Retinal pigment epithelial cell (primary cell): ENCODE measurements around the gene ARVCF.

Experiments
- DNase-seq: peaks from one replicate; pipeline ENCODE4 v3.0.0-alpha.2; 2010; ENCODE audit warnings: low read depth
- H3K4me3 ChIP-seq: 2 replicates; pipeline ENCODE4 v1.5.1; 2011; ENCODE audit warnings: mild to moderate bottlenecking, low read length, control low read depth, moderate library complexity
- TF ChIP-seq, protein P1 (sequence below): conservative IDR thresholded peaks from 2 replicates; pipeline ENCODE4 v1.5.1; 2011; ENCODE audit warnings: low read depth, low read length, control low read depth, inconsistent platforms

ARVCF gene

DNA sequence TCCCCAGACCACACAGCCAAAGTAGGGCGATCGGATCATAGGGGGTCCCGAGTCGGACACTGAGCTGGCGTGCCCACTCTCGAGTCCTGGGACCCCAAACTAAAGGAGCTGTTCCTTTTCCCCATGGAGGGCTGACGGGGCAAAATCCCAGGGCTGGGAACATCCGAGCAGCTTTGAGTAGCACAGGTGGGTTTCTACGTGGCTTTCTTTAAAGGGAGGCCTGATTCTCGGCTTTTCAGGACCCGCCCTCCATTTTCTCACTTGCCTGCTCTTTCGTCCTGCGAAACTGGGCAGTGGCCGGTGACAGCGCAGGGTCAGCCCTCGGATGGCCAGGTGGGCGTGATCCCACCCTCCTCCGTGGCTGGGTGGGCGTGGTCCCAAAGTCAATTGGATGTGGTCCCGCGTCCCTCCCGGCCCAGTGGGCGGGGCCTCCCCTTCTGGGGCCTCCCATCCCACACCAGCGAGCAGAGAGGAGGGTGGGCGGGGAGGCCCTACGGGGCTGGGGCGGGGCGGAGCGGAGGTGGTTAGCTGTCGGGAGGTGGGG is 57.5 kb downstream of the ARVCF start:
- TF ChIP-seq, protein P1, sequence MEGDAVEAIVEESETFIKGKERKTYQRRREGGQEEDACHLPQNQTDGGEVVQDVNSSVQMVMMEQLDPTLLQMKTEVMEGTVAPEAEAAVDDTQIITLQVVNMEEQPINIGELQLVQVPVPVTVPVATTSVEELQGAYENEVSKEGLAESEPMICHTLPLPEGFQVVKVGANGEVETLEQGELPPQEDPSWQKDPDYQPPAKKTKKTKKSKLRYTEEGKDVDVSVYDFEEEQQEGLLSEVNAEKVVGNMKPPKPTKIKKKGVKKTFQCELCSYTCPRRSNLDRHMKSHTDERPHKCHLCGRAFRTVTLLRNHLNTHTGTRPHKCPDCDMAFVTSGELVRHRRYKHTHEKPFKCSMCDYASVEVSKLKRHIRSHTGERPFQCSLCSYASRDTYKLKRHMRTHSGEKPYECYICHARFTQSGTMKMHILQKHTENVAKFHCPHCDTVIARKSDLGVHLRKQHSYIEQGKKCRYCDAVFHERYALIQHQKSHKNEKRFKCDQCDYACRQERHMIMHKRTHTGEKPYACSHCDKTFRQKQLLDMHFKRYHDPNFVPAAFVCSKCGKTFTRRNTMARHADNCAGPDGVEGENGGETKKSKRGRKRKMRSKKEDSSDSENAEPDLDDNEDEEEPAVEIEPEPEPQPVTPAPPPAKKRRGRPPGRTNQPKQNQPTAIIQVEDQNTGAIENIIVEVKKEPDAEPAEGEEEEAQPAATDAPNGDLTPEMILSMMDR: no peak
- H3K4me3 ChIP-seq: peak overlapping the region; percentile 48
- no peak for DNase-seq

DNA sequence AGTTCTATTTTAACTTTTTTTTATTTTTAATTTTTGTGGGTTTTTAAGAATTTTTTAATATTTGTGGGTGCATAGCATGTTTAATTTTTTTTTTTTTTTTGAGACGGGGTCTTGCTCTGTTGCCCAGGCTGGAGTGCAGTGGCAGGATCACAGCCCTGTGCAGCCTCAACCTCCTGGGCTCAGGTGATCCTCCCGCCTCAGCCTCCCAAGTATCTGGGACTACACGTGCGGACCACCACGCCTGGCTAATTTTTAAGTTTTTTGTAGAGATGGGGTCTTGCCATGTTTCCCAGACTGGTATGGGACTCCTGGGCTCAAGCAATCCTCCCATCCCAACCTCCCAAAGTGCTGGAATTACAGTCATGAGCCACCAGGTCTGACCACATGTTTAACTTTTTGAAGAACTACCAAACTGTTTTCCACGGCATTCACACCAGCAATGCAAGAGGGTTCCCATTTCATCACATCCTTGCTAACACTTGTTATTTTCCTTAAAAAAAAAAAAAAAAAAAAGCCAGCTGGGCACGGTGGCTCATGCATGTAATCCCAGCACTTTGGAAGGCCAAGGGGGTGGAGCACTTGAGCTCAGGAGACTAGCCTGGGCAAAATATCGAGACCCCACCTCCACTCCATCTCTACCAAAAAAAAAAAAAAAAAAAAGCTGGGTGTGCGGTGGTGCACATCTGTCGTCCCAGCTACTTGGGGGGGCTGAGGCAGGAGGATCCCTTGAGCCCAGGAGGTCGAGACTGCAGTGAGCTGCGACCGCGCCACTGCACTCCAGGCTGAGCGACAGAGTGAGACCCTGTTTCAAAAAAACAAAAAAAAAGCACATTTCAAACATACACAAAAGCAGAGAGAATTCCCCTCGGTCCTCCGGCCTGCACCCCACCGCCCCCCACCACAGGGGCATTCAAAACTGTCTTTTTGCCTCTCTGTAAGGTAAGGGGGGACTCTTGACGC is 58.3 kb downstream of the ARVCF start:
- TF ChIP-seq, protein P1: no peak
- H3K4me3 ChIP-seq: peak overlapping the region; percentile 48
- no peak for DNase-seq

DNA sequence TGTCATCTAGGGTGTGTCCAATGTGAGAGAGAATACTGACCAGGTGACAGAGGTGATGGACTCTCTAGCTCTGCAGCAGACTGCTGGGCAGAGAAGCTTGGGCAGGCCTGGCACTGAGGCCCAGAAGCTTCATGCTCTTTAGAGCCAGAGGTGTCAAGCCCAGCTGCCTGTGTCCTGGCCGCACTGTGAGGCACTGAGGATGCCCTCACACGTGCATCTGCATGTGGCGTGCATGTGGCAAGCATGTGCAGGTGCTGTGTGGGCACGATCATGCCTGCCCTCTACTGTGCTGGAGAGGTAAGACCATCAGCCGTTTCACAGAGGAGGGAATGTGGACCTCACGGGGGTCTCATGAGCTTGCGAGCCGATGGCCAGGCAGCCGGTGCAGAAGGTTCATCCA is 59.2 kb downstream of the ARVCF start:
- no peak overlapping the region for H3K4me3 ChIP-seq
- TF ChIP-seq, protein P1: no peak
- DNase-seq: no peak

DNA sequence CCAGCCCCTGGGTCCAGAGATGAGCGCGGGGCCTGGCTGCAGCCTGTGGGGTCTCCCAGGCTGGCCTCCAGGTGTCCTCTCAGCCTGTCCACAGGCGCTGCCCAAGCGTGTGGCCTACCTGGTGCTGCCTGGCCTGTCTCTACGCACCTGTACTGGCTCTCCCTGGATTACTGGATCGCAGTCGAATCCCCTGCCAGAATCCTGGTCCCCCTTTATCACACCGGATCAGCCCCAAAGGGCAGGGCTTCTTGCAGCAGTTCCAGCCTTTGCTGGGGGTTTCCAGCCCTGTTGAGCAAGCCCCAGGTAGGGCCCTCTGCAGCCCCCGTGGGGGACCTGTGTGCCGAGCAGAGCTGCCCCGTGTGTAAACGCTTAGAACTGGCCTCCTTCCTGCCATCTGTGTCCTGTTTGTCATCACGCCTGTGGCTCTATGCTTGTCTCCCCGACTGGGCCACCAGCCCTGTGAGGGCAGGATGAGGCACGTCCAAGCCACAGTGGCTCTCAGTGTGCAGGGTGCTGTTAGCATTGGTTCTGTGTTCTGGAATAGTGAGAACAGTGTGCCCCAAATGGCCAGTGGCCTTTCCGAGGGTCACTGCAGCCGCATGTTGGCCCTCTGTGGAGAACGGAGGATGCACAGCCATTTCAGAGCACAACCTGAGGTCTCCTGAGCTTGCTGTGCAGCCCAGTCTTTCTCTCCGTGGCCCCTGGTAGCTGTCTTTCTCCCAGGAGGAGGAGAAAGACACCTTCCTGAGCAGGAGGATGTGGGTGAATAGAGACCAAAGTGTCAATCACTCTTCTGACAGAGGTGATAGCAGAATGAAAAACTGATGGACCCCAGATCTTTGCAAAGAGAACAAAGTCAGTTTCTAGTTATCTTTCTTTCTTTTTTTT is 61.1 kb downstream of the ARVCF start:
- TF ChIP-seq, protein P1: no peak
- no peak overlapping the region for H3K4me3 ChIP-seq
- no peak for DNase-seq

DNA sequence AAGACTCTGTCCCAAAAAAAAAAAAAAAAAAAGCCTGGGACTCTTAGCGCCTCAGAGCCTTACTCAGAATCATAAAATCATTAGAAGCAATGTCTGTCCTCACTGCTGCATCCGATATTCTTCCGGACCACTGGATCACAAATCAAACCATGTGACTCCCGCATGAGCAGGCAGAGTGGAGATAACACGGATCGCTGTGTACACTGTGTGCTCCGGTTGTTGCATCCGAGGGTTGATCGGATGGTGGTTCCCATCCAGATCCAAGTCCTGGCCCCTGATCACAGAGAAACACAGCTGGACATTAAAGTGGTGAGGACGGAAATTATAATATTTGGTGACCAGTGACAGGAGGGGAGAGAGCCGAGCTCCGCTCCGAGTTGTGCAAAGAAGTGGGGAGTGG is 65.3 kb downstream of the ARVCF start:
- TF ChIP-seq, protein P1: no peak
- H3K4me3 ChIP-seq: no peak overlapping the region
- no peak for DNase-seq

DNA sequence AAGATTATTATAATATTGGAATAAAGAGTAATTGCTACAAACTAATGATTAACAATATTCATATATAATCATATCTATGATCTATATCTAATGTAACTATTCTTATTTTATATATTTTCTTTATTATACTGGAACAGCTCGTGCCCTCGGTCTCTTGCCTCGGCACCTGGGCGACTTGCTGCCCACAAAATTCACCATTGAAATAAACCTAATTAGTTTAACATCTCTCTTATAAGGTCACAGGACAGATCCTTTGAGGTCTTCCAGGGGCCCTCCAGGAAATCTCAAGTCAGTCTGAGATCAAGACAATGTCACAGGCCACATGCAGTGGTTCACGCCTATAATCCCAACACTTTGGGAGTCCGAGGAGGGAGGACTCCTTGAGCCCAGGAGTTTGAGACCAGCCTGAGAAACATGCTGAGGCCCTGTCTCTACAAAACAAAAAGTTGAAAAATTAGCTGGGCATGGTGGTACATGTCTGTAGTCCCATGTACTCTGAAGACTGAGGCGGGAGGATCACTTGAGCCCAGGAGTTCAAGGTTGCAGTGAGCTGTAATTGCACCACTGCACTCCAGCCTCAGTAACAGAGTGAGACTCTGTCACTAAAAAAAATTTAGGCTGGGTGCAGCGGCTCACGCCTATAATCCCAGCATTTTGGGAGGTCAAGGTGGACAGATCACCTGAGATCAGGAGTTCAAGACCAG is 68.4 kb downstream of the ARVCF start:
- H3K4me3 ChIP-seq: no peak overlapping the region
- DNase-seq: no peak
- TF ChIP-seq, protein P1: no peak
